ENCODE data around the gene KRT78. TPM values are rescaled to one million over a fixed set of nuclear protein-coding genes. Genes with fewer than 3 reads are reported as not detected.

The KRT78 gene
- total and polyA plus RNA-seq, 9 of the 15 experiments (the other 6 are each of a cell fraction or from before 2014, with no cell fraction given), result not detected

- no peak for TF ChIP-seq CUX1 (CRISPR knock-in tag; IDR thresholded peaks at IDR 0.05)
- TF ChIP-seq HMGXB4 (CRISPR knock-in tag; IDR thresholded peaks at IDR 0.05), result no peak
- TF ChIP-seq ATF7 (IDR thresholded peaks at IDR 0.05), result 0 out of 2 replicates have a peak, but pooled peaks have one; percentile 15
- TF ChIP-seq POU5F1 (IDR thresholded peaks at IDR 0.05; ENCODE audit: borderline replicate concordance, low read depth, low read length, partially characterized antibody), result no peak
- TF ChIP-seq POLR3A (IDR thresholded peaks at IDR 0.05; ENCODE audit: borderline replicate concordance, extremely low read depth, insufficient read depth, insufficient read length), result no peak
- TF ChIP-seq ZBTB43 (CRISPR knock-in tag; IDR thresholded peaks at IDR 0.05), result no peak
- no peak for TF ChIP-seq SFPQ (IDR thresholded peaks at IDR 0.05; ENCODE audit: low read depth, low read length)
- no peak for TF ChIP-seq POLR3G (IDR thresholded peaks at IDR 0.05; ENCODE audit: extremely low read depth, insufficient read length, insufficient replicate concordance)
- 0 out of 2 replicates have a peak, but pooled peaks have one; percentile 50 for TF ChIP-seq PHF21A (IDR thresholded peaks at IDR 0.05; ENCODE audit: borderline replicate concordance, low read depth)
- peak; percentile 72; the same call in 1 of the 2 replicates for TF ChIP-seq POLR2A (conservative IDR thresholded peaks at IDR 0.05)
- TF ChIP-seq NCOA4 (IDR thresholded peaks at IDR 0.05; ENCODE audit: partially characterized antibody), result no peak
- 0 out of 2 replicates have a peak, but pooled peaks have one; percentile 49 for TF ChIP-seq ZBTB9 (CRISPR knock-in tag; IDR thresholded peaks at IDR 0.05)
- 0 out of 2 replicates have a peak, but pooled peaks have one; percentile 18 for TF ChIP-seq ZNF584 (CRISPR knock-in tag; IDR thresholded peaks at IDR 0.05; ENCODE audit: low read depth)
- no peak for TF ChIP-seq ZBTB8A (IDR thresholded peaks at IDR 0.05; ENCODE audit: partially characterized antibody)
Observed at GRCh38 chr12:52874573-52875435, 26.0 kb upstream of the KRT78 start (continued).

Measured in K562 (cell line).